Urinary bladder (tissue), 4 donors: ENCODE measurements around the gene PITPNC1. TPM values are rescaled to one million over a fixed set of nuclear protein-coding genes. Genes with fewer than 3 reads are reported as not detected.
A peak's percentile ranks its signal among the peaks of the same experiment; 100 is the strongest.
"Not testable (repeated sequence)": the region's sequence is repeated elsewhere in the genome, so short reads cannot be mapped to it uniquely, and the experiment has no call there.

Source experiments
- DNase-seq: peaks from one replicate; pipeline ENCODE4 v3.0.0-alpha.2; 2015; ENCODE audit errors: extremely low spot score
- H3K27ac ChIP-seq: one replicate; pipeline ENCODE4 v1.5.1; 2013; ENCODE audit warnings: low read depth, mild to moderate bottlenecking, moderate library complexity
- H3K36me3 ChIP-seq: one replicate; pipeline ENCODE4 v1.6.1; 2013; ENCODE audit warnings: mild to moderate bottlenecking, moderate library complexity; ENCODE audit not compliant: insufficient read depth
- H3K4me1 ChIP-seq: one replicate; pipeline ENCODE4 v1.6.1; 2013; ENCODE audit warnings: mild to moderate bottlenecking, moderate library complexity; ENCODE audit not compliant: insufficient read depth
- H3K4me3 ChIP-seq: one replicate; pipeline ENCODE4 v1.5.1; 2013; ENCODE audit warnings: low read depth, low read length
- WGBS: extraction: QIAGEN DNeasy Blood & Tissue Kit; methylation state at CpG from one replicate; pipeline ENCODE4 v1.1.7; 2013; 5-methylcytosine and 5-hydroxymethylcytosine counted together
- polyA plus RNA-seq: library from polyadenylated mRNA; stranded (reverse); fragments of 200-250 nt; gene quantifications from one replicate; pipeline ENCODE4 v1.2.3, GENCODE V29; 2013
- total RNA-seq: library from RNA; depleted of rRNA; stranded (reverse); fragments of >200 nt; gene quantifications from one replicate; pipeline ENCODE4 v1.2.3, GENCODE V29; 2014
- donor health status: healthy with polysubstance abuse.
- donor health status: healthy.

PITPNC1 gene
- total RNA-seq (9.3 TPM), polyA plus RNA-seq (13.4 TPM)

DNA sequence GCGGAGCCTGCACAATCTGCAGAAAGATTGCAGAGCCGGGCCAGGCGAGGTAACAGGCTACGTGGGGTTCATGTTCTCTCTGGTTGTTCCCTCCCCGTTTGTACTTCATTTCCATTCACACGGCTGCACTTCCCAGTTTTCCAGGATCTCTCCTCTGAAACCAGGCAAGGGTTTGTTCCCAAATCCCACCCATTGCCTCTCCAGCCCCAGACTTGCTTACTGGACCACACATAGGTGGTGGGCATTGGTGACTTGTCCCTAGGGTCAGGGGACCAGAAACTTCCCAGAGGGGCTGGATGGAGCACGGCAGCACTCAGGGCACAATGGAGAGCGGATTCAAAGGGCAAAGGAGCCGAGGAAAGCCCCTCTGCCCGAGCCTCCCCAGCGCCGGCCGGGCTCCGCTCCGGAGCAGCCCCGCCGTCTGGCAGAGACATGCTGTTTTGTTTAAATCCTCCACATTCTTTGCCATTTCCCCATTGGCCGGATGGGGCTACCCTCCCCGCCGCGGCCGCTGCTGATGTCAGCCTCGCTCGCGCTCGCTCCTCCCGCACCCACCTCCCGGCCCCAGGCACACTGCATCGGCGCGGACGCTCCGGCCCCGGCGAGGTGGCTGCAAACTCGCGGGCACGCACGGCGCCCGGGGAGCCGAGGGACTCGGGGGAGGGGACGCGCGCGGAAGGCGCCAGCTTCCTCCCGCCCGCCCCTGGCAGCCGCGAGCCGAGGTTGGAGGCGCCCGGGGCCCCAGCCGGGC, at the start of gene PITPNC1:
Gene PITPNC1, plus strand, starts transcription at position 545 of the 751 bp plus-strand sequence.
- WGBS, result under 1% methylated on average over 56 of the region's 56 CpGs
- Histone ChIP-seq H3K27ac (peak within 1 kb of the TSS; percentile 82), H3K4me1 (no peaks in the 10 kb centered on the region), H3K4me3 (peak within 1 kb of the TSS; percentile 87), H3K36me3 (no peaks in the 10 kb centered on the region)
- DNase-seq, result no peak

DNA sequence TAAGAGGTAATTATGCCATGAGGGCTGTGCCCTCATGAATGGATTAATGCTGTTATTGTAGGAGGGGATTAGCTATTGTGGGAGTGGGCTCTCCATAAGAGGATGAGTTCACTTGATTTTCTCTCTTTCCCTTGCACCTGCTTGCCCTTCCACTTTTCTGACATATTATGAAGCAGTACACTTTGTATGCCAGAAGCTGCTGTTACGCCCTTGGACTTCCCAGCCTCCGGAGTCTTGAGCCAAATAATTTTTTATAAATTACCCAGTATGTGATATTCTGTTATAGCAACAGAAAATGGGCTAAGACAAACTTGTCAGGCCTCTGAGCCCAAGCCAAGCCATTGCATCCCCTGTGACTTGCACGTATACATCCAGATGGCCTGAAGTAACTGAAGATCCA, 49.1 kb upstream of the PITPNC1 start:
- 84% methylated on average over 3 of the region's 3 CpGs for WGBS
- Histone ChIP-seq H3K4me3 (no peak overlapping the region), H3K4me1 (no peaks in the 10 kb centered on the region), H3K36me3 (no peaks in the 10 kb centered on the region), H3K27ac (no peak overlapping the region)
- DNase-seq, result no peak

DNA sequence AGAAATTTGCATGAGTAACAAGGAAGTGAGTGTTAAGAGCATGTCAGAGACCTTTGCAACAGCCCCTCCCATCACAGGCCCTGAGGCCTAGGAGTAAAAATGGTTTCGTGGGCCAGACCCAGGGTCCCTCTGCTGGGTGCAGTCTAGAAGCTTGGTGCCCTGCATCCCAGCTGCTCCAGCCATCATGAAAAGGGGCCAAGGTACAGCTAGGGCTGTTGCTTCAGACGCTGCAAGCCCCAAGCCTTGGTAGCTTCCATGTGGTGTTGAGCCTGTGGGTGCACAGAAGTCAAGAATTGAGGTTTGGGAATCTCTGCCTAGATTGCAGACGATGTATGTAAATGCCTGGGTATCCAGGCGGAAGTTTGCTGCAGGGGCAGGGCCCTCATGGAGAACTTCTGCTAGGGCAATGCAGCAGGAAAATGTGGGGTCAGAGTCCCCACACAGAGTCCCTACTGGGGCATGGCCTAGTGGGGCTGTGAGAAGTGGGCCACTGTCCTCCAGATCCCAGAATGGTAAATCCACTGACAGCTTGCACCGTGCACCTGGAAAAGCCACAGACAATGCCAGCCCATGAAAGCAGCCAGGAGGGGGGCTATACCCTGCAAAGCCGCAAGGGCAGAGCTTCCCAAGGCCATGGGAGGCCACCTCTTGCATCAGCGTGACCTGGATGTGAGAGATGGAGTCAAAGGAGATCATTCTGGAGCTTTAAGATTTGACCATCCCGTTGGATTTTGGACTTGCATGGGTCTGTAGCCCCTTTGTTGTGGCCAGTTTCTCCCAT, 45.5 kb upstream of the PITPNC1 start:
- H3K27ac ChIP-seq, H3K36me3 ChIP-seq, DNase-seq, H3K4me1 ChIP-seq, H3K4me3 ChIP-seq: not testable (repeated sequence)
- WGBS, result 91% methylated on average over 8 of the region's 8 CpGs

DNA sequence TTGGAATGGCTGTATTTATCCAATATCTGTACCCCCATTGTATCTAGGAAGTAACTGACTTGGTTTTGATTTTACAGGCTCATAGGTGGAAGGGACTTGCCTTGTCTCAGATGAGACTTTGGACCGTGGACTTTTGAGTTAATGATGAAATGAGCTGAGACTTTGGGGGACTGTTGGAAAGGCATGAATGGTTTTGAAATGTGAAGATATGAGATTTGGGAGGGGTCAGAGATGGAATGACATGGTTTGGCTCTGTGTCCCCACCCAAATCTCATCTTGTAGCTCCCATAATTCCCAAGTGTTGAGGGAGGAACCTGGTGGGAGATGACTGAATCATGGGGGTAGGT, 44.9 kb upstream of the PITPNC1 start:
- WGBS, result 96% methylated on average over 1 of the region's 1 CpG
- not testable (repeated sequence) for H3K4me3 ChIP-seq, H3K36me3 ChIP-seq, H3K27ac ChIP-seq, H3K4me1 ChIP-seq, DNase-seq

DNA sequence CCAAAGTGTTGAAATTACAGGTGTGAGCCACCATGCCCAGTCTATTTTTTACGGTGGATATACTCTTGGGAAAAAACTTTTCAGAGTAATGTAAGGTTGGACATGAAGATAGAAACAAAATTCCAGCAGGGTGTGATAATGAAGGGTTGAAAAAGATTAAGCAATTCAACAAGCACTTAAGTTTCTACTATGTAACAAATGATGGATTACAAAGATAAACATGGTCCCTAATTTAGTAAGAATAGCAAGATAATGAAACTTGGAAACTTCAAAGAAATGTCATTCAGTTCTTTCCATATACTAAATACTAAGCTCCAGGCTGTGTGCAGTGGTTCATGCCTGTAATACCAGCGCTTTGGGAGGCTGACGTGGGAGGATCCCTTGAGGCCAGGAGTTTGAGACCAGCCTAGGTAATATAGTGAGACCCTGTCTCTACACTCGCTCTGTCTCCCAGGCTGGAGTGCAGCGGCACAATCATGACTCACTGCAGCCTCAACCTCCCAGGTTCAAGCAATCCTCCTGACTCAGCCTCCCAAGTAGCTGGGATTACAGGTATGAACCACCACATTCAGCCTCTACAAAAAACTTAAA, 41.7 kb upstream of the PITPNC1 start:
- Histone ChIP-seq H3K4me1 (no peaks in the 10 kb centered on the region), H3K27ac (no peak overlapping the region), H3K36me3 (no peaks in the 10 kb centered on the region), H3K4me3 (no peak overlapping the region)
- DNase-seq, result no peak
- 83% methylated on average over 5 of the region's 5 CpGs for WGBS

DNA sequence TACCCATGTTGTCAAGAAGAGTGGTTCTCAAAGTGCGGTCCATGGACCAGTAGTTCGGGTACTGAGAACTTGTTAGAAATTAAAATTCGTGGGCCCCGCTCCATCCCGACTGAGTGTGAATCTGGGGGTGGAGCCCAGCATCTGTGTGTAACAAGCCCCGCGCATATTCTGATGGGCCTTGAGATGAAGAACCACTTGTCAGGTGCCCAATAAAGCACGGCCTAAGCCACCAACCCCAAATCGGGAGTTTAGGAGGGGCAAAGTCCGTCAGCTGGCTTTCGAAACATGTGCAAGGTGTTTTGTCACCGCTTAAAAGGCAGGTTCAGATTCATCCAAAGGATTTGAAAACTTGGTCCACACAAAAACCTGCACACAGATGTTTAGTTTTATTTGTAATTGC, 40.2 kb upstream of the PITPNC1 start:
- Histone ChIP-seq H3K36me3 (no peaks in the 10 kb centered on the region), H3K27ac (no peak overlapping the region), H3K4me1 (no peaks in the 10 kb centered on the region), H3K4me3 (no peak overlapping the region)
- 93% methylated on average over 12 of the region's 12 CpGs for WGBS
- DNase-seq, result no peak

DNA sequence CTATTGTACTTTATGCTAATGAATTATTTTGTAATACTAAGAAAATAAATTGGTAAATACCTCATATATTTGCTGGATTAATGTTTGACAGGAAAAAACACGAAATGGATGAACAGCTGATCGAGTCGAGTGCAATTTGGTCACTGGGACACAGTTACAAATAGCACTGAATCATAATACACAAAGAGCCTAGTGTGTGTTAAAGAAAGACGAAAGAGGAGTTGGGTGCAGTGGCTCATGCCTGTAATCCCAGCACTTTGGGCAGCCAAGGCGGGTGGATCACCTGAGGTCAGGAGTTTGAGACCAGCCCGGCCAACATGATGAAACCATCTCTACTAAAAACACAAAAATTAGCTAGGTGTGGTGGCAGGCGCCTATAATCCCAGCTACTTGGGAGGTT, 38.7 kb upstream of the PITPNC1 start:
- H3K36me3 ChIP-seq, H3K4me3 ChIP-seq, H3K27ac ChIP-seq, DNase-seq, H3K4me1 ChIP-seq: not testable (repeated sequence)
- 91% methylated on average over 7 of the region's 7 CpGs for WGBS

DNA sequence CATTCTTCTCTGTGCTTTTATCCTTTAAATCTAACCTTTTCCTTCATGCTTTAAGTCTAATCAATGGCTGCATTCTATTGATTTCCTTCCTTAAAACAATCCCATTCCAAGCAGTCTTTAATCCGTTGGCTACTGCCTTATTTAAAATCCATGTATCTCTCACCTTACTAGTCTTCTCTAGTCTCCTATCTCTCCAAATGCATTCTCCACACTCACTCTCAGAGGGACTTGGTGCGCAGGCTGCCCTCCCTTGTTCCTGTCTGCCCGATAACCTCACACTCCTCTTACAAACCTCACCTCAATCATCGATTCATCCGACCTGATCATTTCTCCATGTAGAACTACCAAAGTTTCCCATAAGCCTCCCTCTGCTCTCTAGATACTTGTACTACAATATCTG, 33.8 kb upstream of the PITPNC1 start:
- Histone ChIP-seq H3K4me1 (no peaks in the 10 kb centered on the region), H3K27ac (no peak overlapping the region), H3K36me3 (peaks cover 11% of the 10 kb centered on the region), H3K4me3 (no peak overlapping the region)
- no peak for DNase-seq
- 95% methylated on average over 5 of the region's 5 CpGs for WGBS

DNA sequence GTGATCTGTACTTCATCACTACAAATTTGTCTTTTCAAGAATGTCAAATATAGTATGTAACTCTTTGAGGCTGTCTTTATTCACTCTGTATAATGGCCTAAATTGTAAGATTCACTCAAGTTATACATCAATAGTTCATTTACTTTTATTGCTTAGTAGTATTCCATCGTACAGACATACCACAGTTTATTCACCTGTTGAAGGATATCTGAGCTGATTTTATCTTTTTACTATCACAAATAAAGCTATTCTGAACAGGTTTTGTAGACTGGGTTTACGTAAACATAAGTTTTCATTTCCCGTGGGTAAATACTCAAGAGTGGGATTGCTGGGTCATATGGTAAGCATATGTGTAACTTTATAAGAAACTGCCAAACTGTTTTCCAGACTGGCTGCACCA, 29.3 kb upstream of the PITPNC1 start:
- 96% methylated on average over 3 of the region's 3 CpGs for WGBS
- Histone ChIP-seq H3K4me1 (no peaks in the 10 kb centered on the region), H3K36me3 (peaks cover 12% of the 10 kb centered on the region), H3K27ac (no peak overlapping the region), H3K4me3 (no peak overlapping the region)
- no peak for DNase-seq

DNA sequence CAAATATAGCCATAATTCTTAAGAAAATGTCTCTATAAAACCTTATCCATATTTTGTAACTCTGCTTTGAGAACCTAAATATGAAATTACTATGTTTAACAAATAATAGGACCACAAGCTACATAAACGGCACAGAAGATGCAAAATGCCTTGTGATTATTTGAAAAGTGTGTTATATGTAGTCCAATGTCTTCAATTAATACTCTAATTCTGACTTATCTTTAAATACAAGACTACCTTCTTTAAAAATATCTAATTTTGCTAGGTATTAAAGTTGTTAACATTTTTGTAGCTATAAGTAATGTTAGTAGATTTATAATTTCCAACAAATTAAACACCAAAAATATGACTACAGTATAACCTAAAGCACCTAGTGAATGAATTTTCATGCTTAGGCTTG, 27.7 kb upstream of the PITPNC1 start:
- 98% methylated on average over 1 of the region's 1 CpG for WGBS
- H3K36me3 ChIP-seq, result peaks cover 11% of the 10 kb centered on the region
- no peaks in the 10 kb centered on the region for H3K4me1 ChIP-seq
- H3K4me3 ChIP-seq, result no peak overlapping the region
- H3K27ac ChIP-seq, result no peak overlapping the region
- DNase-seq, result no peak

DNA sequence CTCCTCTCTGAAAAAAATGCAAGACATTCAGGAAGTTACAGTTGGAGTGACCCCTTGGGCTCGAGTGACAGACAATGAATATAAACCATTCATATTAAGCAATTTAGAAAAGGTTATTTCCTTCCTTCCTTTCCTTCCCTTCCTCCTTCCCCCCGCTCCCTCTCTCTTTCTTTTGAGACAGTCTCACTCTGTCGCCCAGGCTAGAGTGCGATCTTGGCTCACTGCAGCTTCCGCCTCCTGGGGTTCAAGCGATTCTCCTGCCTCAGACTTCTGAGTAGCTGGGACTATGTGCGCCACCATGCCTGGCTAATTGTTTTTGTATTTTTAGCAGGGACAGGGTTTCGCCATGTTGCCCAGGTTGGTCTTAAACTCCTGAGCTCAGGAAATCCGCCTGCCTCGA, 23.9 kb upstream of the PITPNC1 start:
- Histone ChIP-seq H3K4me1 (no peaks in the 10 kb centered on the region), H3K4me3 (no peak overlapping the region), H3K36me3 (peaks cover 8% of the 10 kb centered on the region), H3K27ac (no peak overlapping the region)
- WGBS, result 90% methylated on average over 10 of the region's 10 CpGs
- DNase-seq, result no peak

DNA sequence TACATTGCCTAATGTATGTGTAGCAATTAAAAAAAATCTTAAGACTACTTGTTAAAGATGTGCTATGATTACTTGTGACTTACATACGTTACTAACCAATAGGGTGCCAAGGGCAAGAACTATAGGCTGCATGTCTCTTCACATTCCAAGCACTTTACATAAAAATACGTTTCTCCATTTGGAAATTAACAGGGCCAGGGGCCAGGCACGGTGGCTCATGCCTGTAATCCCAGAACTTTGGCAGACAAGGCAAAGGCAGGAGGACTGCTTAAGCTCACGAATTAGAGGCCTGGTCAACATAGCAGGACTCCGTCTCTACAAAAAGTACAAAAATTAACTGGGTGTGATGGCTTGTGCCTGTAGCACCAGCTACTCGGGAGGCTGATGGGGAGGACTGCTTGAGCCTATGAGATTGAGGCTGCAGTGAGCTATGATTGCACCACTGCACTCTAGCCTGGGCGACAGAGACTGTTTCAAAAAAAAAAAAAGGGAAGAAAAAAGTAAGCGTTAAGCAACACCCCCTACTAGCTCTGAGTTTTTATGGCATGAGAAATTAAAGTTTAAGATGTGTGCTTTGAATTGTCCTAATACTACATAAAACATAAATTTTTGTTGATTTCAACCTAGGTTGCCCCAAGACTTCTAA, 23.0 kb upstream of the PITPNC1 start:
- 87% methylated on average over 8 of the region's 8 CpGs for WGBS
- H3K27ac ChIP-seq, result no peak overlapping the region

DNA sequence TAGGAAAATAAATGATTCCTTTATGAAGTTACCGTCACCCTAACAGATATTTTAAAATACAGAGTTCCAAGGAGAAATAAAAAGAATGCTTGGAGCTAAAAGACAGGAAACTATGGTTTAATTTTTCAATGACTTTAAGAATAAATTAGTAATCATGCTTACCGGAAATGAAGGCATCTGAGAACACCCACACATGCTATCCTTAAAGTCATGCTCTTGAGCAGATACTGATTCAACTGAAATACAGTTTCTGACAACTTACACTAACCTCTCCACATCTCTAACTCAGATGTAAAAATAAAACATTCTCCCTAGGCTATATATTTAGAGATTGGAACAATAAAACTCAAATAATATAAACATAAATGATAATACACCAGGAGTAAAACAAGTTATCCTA, 18.5 kb upstream of the PITPNC1 start:
- Histone ChIP-seq H3K4me3 (no peak overlapping the region), H3K36me3 (peaks cover 2% of the 10 kb centered on the region), H3K27ac (no peak overlapping the region), H3K4me1 (peaks cover 1% of the 10 kb centered on the region)
- DNase-seq, result no peak
- 75% methylated on average over 2 of the region's 2 CpGs for WGBS

More for the DNA sequence above, 23.0 kb upstream of the PITPNC1 start:
- Histone ChIP-seq H3K36me3 (peaks cover 8% of the 10 kb centered on the region), H3K4me3 (no peak overlapping the region), H3K4me1 (no peaks in the 10 kb centered on the region)
- DNase-seq, result no peak
